NCI-H69 (cell line): Measurements from ENCODE around the gene NFATC2IP.
"Not testable (repeated sequence)": the region's sequence is repeated elsewhere in the genome, so short reads cannot be mapped to it uniquely, and the experiment has no call there.

Source experiments
- DNase-seq: peaks from one replicate; lab custom pipeline; 2025; lab: John Stamatoyannopoulos, UW

Gene NFATC2IP

GRCh38 chr16:28998837-28999236 is 48.1 kb downstream of the NFATC2IP start:
- no peak for DNase-seq

- no peak for DNase-seq
Observed at GRCh38 chr16:28999577-28999976, 48.8 kb downstream of the NFATC2IP start.

GRCh38 chr16:29000019-29000418 is 49.3 kb downstream of the NFATC2IP start:
- no peak for DNase-seq

GRCh38 chr16:29004496-29005139 is 53.9 kb downstream of the NFATC2IP start:
- DNase-seq, result not testable (repeated sequence)

GRCh38 chr16:29007730-29008593 is 57.2 kb downstream of the NFATC2IP start:
- DNase-seq, result no peak

GRCh38 chr16:29009050-29009837 is 58.5 kb downstream of the NFATC2IP start:
- no peak for DNase-seq

- no peak for DNase-seq
Observed at GRCh38 chr16:29009838-29010166, 59.1 kb downstream of the NFATC2IP start.

- no peak for DNase-seq
Observed at GRCh38 chr16:29011112-29011511, 60.4 kb downstream of the NFATC2IP start.

GRCh38 chr16:29011851-29012250 is 61.1 kb downstream of the NFATC2IP start:
- DNase-seq, result no peak

- no peak for DNase-seq
Observed at GRCh38 chr16:29012913-29013553, 62.3 kb downstream of the NFATC2IP start.

GRCh38 chr16:29014561-29015069 is 63.9 kb downstream of the NFATC2IP start:
- DNase-seq, result no peak
